HepG2 (cell line): ENCODE measurements around the gene UNC5B. TPM values are rescaled to one million over a fixed set of nuclear protein-coding genes. Genes with fewer than 3 reads are reported as not detected.
A peak's percentile ranks its signal among the peaks of the same experiment; 100 is the strongest.

ENCODE experiments used
- CREB1 ChIP-seq, 2 experiments: fragments of 450-650 bp in 1 of 2; IDR thresholded peaks; 2 replicates each; pipeline ENCODE4 v1.6.1; 2016 to 2017; ENCODE audit warnings: control low read depth in 1 of 2, mild to moderate bottlenecking in 1 of 2, missing compliant biosample characterization in 1 of 2, missing genetic modification characterization in 1 of 2
- HOXA5 ChIP-seq: sonication (generic); formaldehyde crosslinking; IDR thresholded peaks from 2 replicates; pipeline ENCODE4 v1.4.0; 2020; ENCODE audit warnings: missing genetic modification reagents
- JUN ChIP-seq: sonication (generic); formaldehyde crosslinking; IDR thresholded peaks from 2 replicates; pipeline ENCODE4 v1.4.0; 2020; ENCODE audit warnings: mild to moderate bottlenecking, missing genetic modification reagents
- PHF5A ChIP-seq: IDR thresholded peaks from one replicate; pipeline ENCODE4 v1.6.1; 2018; ENCODE audit warnings: low read depth, missing genetic modification reagents; ENCODE audit not compliant: unreplicated experiment
- SP5 ChIP-seq: IDR thresholded peaks from 2 replicates; pipeline ENCODE4 v1.6.1; 2016; ENCODE audit warnings: low read depth, borderline replicate concordance
- polyA plus RNA-seq, 8 experiments: library from polyadenylated mRNA; depleted of rRNA in 3 of 8; stranded (reverse) in 7 of 8; unstranded in 1 of 8; fragments of >200 nt; fragmentation: Illumina TruSeq in 4 of 8; extraction: Trizol in 4 of 8; gene quantifications; 2 replicates each; pipeline versions ENCODE4 v1.2.1 to v1.2.3, GENCODE V29; 2011 to 2016; ENCODE audit warnings: low read depth in 4 of 8, missing spikeins in 1 of 8, mixed read lengths in 1 of 8; ENCODE audit not compliant: insufficient read depth in 1 of 8
- total RNA-seq, 5 experiments: library from RNA; depleted of rRNA; stranded (reverse); fragments of >200 nt; fragmentation: Illumina TruSeq; extraction: Trizol; gene quantifications; 2 replicates each; pipeline ENCODE4 v1.2.3, GENCODE V29; 2016; ENCODE audit warnings: low read depth in 1 of 5
- TF ChIP-seq, protein P1 (sequence below): sonication (generic); formaldehyde crosslinking; IDR thresholded peaks from 2 replicates; pipeline ENCODE4 v1.5.0; 2020; ENCODE audit warnings: mild to moderate bottlenecking, missing genetic modification reagents, moderate library complexity
- TF ChIP-seq, protein P2 (sequence below): sonication (generic); formaldehyde crosslinking; IDR thresholded peaks from 2 replicates; pipeline ENCODE4 v1.4.0; 2020; ENCODE audit warnings: missing genetic modification reagents, borderline replicate concordance
- TF ChIP-seq, protein P3 (sequence below): sonication (generic); formaldehyde crosslinking; IDR thresholded peaks from 2 replicates; pipeline ENCODE4 v1.5.1; 2020; ENCODE audit warnings: mild to moderate bottlenecking, missing genetic modification reagents, moderate library complexity
- TF ChIP-seq, protein P4 (sequence below): sonication (generic); formaldehyde crosslinking; IDR thresholded peaks from 2 replicates; pipeline ENCODE4 v1.8.0; 2022; ENCODE audit warnings: mild to moderate bottlenecking, missing genetic modification reagents, moderate library complexity

Gene UNC5B
- total and polyA plus RNA-seq, 2 of the 13 experiments (the other 11 are each of a cell fraction or from before 2014, with no cell fraction given): 0.07 TPM

DNA sequence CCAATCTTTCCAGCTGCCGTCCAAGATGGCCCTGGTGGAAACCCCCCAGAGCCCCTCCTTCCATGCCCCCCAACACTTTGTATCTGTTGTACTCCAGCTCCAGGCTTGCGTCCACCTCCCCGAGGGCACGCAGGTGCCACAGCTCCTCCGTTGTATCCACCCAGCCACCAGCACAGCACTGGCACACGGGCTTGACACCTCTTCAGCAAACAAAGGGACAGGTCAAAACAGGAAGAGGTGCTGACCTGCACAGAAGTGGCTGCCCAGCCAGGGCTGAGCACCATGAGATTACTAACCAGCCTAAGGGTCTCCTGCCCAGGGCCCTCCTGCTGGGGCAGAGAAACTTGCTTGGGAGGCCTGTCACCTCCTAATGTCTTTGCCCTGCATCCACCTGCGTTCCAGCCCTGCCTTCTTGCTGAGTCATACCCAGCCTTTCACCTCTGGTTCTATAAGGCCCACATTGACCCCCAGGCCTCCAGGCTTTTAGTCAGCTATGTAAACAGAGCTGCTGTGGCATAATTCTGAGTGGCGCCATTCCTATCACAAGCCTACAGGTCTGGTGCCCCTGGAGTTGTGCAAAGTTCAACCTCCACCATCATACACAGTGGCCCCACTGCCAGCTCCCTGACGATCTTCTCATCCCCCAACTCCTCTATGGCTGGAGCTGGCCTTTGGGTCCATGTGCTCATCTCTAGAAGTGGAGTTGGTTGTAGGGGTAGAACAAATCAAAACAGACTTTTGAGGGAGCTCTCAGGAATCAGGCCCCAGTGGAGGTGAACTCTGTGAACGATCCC is 127.6 kb downstream of the UNC5B start (continued):
- TF ChIP-seq, protein P1, sequence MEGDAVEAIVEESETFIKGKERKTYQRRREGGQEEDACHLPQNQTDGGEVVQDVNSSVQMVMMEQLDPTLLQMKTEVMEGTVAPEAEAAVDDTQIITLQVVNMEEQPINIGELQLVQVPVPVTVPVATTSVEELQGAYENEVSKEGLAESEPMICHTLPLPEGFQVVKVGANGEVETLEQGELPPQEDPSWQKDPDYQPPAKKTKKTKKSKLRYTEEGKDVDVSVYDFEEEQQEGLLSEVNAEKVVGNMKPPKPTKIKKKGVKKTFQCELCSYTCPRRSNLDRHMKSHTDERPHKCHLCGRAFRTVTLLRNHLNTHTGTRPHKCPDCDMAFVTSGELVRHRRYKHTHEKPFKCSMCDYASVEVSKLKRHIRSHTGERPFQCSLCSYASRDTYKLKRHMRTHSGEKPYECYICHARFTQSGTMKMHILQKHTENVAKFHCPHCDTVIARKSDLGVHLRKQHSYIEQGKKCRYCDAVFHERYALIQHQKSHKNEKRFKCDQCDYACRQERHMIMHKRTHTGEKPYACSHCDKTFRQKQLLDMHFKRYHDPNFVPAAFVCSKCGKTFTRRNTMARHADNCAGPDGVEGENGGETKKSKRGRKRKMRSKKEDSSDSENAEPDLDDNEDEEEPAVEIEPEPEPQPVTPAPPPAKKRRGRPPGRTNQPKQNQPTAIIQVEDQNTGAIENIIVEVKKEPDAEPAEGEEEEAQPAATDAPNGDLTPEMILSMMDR (CRISPR knock-in tag): peak; percentile 35; the same call in 1 of the 2 replicates
- TF ChIP-seq, protein P2, sequence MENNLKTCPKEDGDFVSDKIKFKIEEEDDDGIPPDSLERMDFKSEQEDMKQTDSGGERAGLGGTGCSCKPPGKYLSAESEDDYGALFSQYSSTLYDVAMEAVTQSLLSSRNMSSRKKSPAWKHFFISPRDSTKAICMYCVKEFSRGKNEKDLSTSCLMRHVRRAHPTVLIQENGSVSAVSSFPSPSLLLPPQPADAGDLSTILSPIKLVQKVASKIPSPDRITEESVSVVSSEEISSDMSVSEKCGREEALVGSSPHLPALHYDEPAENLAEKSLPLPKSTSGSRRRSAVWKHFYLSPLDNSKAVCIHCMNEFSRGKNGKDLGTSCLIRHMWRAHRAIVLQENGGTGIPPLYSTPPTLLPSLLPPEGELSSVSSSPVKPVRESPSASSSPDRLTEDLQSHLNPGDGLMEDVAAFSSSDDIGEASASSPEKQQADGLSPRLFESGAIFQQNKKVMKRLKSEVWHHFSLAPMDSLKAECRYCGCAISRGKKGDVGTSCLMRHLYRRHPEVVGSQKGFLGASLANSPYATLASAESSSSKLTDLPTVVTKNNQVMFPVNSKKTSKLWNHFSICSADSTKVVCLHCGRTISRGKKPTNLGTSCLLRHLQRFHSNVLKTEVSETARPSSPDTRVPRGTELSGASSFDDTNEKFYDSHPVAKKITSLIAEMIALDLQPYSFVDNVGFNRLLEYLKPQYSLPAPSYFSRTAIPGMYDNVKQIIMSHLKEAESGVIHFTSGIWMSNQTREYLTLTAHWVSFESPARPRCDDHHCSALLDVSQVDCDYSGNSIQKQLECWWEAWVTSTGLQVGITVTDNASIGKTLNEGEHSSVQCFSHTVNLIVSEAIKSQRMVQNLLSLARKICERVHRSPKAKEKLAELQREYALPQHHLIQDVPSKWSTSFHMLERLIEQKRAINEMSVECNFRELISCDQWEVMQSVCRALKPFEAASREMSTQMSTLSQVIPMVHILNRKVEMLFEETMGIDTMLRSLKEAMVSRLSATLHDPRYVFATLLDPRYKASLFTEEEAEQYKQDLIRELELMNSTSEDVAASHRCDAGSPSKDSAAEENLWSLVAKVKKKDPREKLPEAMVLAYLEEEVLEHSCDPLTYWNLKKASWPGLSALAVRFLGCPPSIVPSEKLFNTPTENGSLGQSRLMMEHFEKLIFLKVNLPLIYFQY (CRISPR knock-in tag): peak; percentile 99
- TF ChIP-seq, protein P3, sequence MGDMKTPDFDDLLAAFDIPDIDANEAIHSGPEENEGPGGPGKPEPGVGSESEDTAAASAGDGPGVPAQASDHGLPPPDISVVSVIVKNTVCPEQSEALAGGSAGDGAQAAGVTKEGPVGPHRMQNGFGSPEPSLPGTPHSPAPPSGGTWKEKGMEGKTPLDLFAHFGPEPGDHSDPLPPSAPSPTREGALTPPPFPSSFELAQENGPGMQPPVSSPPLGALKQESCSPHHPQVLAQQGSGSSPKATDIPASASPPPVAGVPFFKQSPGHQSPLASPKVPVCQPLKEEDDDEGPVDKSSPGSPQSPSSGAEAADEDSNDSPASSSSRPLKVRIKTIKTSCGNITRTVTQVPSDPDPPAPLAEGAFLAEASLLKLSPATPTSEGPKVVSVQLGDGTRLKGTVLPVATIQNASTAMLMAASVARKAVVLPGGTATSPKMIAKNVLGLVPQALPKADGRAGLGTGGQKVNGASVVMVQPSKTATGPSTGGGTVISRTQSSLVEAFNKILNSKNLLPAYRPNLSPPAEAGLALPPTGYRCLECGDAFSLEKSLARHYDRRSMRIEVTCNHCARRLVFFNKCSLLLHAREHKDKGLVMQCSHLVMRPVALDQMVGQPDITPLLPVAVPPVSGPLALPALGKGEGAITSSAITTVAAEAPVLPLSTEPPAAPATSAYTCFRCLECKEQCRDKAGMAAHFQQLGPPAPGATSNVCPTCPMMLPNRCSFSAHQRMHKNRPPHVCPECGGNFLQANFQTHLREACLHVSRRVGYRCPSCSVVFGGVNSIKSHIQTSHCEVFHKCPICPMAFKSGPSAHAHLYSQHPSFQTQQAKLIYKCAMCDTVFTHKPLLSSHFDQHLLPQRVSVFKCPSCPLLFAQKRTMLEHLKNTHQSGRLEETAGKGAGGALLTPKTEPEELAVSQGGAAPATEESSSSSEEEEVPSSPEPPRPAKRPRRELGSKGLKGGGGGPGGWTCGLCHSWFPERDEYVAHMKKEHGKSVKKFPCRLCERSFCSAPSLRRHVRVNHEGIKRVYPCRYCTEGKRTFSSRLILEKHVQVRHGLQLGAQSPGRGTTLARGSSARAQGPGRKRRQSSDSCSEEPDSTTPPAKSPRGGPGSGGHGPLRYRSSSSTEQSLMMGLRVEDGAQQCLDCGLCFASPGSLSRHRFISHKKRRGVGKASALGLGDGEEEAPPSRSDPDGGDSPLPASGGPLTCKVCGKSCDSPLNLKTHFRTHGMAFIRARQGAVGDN (CRISPR knock-in tag): peak; percentile 97
- TF ChIP-seq CREB1 (IDR thresholded peaks at IDR 0.05): peak; percentile 56; the same call in 1 of the 2 replicates
- TF ChIP-seq CREB1 (CRISPR knock-in tag; IDR thresholded peaks at IDR 0.05): peak; percentile 71; the same call in 1 of the 2 replicates
- TF ChIP-seq HOXA5 (CRISPR knock-in tag): peak; percentile 90; the same call in 1 of the 2 replicates
- peak; percentile 88 for TF ChIP-seq PHF5A (CRISPR knock-in tag)
- TF ChIP-seq JUN (CRISPR knock-in tag): peak; percentile 95
- no peak; the same call in 1 of the 2 replicates for TF ChIP-seq SP5 (CRISPR knock-in tag)
- TF ChIP-seq, protein P4, sequence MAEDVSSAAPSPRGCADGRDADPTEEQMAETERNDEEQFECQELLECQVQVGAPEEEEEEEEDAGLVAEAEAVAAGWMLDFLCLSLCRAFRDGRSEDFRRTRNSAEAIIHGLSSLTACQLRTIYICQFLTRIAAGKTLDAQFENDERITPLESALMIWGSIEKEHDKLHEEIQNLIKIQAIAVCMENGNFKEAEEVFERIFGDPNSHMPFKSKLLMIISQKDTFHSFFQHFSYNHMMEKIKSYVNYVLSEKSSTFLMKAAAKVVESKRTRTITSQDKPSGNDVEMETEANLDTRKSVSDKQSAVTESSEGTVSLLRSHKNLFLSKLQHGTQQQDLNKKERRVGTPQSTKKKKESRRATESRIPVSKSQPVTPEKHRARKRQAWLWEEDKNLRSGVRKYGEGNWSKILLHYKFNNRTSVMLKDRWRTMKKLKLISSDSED (CRISPR knock-in tag): no peak
